GM21381 (cell line): Measurements from ENCODE around the gene OTOA.
"Not testable (repeated sequence)": the region's sequence is repeated elsewhere in the genome, so short reads cannot be mapped to it uniquely, and the experiment has no call there.

Experiments
- ATAC-seq: cut with Tn5 transposase; IDR thresholded peaks from one replicate; pipeline ENCODE4 v1.9.1; 2021; ENCODE audit warnings: mild to moderate bottlenecking, moderate library complexity; ENCODE audit not compliant: unreplicated experiment

OTOA gene

DNA sequence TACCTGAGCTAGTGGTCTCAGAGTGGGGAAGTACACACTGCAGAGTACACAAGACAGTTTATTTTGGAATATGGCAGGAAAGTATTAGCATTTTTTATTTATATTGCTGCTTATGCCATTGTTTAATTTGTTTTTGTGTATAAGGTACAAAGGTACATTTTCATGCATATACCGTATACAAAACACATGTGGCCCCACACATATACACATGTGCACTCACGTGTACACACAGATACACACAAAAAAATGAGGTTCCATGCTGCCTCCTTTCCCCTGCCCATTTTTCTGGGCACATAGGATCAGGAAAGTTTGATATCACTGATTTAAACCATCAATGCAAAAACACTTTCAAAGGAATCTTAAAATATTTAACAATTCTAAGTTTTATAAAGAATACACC is 24.3 kb upstream of the OTOA start:
- no peak for ATAC-seq

DNA sequence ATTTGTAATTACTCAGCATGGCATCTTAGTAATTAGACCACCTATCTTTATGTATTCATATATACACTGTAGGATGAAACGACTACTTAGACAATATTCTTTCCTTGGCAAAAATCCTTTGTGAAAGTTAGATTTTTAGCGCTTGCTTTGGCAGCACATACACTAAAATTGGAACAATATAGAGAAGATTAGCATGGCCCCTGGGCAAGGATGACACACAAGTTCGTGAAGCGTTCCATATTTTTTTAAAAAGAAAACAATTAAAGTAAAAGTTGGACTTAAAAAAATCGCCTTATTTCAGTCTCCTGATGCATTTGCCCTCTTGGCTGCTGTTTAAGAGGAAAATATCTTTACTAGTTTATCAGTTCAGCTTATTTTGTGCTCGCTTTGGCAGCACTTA is 21.9 kb upstream of the OTOA start:
- no peak for ATAC-seq

DNA sequence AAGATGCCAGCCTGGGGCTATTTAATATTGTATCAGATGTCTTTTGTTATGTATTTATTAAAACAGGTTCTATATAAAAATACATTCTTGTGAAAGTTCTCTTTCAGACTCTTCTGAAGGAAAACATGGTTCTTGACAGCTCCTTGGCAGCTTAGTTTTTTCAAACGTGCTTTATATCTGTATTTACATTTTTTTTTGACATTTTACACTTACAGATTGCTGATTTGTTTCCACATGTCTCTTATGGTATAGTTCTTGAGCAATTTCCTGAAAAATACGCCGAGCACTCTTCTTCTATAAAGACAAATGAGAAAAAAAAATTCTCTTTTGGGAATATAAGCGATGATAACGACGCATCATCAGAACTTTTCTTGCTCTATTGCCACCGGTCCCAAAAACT is 20.9 kb upstream of the OTOA start:
- ATAC-seq = no peak

DNA sequence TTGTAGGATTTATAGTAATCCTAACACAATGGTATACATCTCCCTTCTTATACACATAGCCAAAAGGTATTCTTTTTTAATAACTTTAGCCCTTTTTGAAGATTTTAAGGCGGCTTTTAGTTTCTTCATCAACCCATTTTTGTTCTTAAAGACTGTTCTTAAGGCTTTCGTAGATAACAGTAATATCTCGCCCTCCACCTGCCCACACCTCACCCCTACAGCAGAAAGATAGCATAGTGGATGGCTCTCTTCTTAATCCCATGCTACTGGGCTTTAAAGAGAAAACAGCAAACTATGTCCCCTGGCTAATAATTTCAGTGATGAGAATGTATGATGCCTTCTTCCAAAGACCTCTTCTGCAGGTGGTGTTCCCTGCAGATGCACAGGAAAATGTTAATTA is 20.0 kb upstream of the OTOA start:
- ATAC-seq = no peak

DNA sequence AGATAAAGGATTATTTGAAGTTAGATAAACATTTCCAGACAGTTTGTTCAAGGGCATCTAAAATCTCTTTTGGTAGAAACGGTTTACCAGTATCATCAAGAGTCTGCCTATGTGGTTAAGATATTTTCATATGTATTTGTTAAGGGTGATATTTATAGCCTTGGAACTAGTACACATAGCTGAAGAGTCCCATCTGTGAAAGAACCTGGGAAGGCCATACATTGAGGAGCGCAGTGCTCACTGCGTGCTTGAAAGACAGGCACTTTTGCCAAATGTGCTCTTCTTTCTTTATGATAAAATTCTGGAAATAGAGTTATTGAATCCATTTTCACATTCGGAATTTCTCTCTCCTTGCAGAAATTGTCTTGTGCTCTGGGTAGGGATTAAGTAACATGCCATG is 19.1 kb upstream of the OTOA start:
- no peak for ATAC-seq

DNA sequence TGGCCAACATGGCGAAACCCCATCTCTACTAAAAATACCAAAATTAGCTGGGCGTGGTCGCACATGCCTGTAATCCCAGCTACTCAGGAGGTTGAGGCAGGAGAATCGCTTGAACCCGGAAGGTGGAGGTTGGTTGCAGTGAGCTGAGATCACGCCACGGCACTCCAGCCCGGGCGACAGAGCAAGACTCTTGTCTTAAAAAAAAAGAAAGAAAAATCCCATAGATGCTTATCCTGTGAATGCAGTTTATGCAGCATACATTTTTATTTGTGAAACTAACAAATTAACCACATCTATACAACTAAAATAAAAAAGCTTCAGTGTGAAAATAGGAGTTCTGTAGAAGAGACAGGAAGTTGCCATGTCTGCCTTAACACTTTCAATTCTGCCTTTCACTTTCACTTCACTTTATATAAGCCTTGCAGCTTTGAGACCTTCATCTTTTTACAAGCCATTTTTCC is 18.5 kb upstream of the OTOA start:
- peak; percentile 35 for ATAC-seq

DNA sequence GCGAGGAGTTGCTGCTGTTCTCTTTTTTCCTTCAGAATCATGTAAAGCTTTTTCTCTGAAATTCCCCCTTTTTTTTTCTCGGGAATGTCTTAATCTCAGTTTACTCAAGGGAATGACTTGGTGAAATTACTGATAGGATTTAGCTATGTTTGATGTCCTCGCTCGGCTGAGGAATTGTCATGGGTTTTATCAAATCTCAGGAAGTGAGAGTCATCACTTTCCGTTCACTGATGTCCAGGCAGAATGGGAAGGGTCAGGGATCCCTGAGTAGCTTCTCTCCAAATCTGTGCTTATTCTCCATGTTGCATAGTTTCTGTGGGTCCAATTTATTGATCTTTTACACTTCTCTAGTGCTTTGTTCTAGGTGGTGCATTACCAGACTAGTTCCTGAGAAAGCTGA is 17.7 kb upstream of the OTOA start:
- no peak for ATAC-seq

DNA sequence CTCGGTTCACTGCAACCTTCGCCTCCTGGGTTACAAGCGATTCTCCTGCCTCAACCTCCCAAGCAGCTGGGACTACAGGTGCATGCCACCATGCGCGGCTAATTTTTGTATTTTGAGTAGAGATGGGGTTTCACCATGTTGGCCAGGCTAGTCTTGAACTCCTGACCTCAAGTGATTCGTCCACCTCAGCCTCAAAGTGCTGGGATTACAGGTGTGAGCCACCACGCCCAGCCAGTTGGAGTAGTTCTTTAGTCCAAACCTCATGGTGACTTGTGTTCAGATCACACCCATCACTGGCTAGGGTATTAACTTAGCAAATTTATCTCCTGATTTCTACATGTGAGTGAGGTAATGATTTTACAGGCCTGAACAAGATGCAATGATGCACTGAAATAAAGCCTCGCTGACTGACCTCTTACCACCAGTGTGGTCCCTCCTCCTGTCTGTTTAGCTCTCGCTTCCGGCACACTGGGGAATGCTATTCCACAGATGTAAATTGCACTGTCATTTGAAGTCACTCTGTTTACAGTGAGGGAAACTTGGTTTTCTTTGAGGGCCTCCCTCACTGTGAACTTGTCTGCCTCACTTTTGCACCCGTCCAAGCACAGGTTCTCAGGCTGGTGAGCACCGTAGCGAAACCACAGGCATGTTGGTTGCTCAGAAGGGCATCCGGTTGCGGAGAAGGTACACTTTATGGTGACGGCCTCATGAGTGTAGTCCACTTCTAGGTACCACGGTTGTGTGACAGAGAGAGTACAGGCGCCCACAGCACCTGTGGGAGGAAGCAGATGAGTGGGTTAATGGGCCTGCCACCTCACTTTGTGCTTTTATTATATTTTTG is 16.8 kb upstream of the OTOA start:
- peak; percentile 88 for ATAC-seq

DNA sequence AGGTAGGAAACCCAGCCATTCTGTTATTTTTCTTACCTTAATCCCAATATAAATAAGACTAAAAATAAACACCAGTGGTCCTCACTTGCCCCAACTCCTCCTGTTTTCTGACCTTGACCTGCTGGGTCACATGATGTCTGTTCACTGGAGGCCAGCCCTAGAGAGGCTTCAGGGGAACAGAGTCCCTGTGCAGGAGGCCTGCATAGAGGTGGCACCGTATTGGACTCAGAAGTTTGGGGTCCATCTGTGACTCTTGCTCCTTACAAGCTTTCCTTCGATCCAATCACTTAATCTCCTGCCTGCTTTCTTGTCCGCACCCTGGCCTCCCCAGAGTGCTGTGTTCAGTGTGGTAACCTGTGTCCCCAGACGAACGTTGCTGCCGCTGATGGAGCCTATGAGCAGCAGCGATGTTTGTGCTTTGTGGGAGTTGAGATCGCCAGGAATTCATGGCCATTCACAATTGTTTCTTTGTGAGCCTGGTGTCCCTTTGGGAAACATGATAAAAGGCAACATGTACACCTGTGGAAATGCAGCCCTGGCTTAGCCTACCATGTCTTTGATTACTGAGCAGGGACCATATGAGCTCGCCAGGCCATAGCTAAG is 16.1 kb upstream of the OTOA start:
- ATAC-seq = no peak

DNA sequence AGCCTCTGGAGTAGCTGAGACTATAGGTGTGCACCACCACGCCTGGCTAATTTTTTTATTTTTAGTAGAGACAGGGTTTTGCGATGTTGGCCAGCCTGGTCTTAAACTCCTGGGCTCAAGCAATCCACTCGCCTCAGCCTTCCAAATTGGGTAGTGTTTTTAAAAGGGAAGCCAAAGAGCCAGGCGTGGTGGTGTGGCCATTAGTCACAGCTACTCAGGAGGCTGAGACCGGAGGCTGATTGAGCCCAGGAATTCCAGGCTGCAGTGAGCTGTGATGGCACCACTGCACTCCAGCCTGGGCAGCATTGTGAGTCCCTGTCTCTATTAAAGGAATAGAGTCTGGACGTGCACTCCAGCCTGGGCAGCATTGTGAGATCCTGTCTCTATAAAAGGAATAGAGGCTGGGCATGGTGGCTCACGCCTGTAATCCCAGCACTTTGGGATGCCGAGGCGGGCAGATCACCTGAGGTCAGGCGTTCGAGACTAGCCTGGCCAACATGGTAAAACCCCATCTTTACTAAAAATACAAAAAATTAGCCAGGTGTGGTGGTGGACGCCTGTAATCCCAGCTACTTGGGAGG is 13.9 kb upstream of the OTOA start:
- not testable (repeated sequence) for ATAC-seq

DNA sequence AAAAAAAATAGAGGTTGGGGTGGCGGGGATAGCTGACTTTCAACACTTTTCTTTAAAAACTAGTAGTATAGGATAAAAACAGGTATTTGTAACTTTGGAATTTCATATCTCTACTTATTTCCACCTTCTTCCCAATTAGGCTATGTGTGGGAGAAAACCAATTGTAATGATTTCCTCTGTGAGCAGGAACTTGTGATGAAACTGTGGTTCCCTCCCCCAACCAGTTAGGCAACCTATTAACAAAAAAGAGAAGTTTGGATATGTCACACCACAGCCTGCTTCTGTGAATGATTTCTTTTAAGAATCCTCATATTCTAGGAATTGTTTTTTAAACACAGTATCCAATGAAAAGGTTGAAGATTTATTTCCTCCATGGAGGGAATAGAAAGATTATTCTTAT is 13.2 kb upstream of the OTOA start:
- ATAC-seq = no peak

DNA sequence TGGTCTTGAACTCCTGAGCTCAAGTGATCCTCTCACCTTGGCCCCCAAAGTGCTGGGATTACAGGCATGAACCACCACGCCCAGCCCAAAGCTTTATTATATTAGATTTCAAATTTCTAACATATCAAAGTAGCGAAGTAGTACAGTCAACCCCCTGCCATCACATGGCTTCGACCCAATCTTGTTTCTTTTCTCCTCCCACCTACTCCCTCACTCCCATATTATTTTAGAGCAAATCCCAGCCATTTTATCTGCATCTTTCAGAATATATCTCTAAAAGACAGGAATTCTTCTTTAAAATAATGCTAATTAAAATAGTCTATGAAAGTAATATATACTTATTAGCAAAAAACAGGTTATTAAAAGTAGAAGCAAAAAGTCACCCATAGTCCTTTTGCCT is 12.3 kb upstream of the OTOA start:
- no peak for ATAC-seq

DNA sequence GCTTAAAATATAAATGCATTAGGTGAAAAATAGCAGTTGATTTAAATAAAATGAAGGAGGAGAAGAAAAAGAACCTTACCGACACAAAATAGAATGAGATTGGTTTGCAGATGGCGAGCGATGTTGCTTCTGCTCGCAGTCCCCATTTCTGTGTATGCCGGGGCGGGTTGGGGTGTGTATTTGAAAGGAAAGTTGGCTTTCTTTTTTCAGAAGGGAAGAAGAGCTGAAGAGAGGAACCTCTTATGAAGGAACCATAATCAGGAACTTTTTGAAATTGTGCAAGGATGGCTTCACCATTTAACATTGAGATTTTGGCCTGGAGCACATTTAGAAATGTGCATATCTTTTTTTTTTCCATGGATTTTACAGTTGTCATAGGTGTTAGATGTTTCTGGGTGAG is 11.3 kb upstream of the OTOA start, which contains the start of gene IGSF6:
Gene IGSF6 (minus strand): TSS at position 156 of the 400 bp plus-strand sequence. CDS start 10 bp downstream, at position 146.
- ATAC-seq = no peak

DNA sequence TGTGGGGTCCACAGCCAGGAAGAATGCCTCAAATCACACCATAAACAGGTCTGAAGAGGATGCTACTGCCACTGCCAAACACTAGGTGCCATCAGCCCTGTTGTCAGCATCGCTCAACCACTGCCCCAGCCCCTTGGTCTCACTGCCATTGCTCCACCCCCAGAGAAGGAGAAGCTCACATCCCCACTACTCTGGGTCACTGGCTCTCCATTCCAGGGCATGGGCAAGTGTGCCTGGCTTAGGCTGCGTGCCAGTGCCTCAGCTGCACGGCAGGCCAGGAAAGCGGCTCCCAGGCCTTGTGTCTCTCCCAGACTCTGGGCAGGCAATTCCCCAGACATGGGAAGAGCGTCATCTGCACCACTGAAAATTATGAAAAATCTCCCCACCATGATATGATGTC is 10.2 kb upstream of the OTOA start:
- ATAC-seq = no peak

DNA sequence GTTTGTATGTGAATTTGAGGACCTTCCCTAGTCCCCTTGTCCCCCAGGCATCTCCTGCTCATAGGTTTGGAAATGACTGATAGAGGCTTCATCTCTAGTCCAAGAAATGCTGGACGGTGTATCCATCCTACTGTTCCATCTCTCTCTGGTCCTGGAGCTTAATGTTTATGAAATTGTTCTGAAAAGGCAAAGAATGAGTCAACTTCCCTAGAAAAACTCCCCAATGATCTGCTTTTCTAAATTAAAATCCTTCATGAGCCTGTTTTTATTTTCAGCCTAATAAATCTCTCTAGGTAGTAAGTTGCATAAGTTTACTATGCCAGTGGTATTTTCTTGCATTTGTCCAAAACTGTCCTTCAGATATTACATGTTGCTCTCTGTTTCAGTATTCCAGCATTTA is 9.3 kb upstream of the OTOA start:
- no peak for ATAC-seq

DNA sequence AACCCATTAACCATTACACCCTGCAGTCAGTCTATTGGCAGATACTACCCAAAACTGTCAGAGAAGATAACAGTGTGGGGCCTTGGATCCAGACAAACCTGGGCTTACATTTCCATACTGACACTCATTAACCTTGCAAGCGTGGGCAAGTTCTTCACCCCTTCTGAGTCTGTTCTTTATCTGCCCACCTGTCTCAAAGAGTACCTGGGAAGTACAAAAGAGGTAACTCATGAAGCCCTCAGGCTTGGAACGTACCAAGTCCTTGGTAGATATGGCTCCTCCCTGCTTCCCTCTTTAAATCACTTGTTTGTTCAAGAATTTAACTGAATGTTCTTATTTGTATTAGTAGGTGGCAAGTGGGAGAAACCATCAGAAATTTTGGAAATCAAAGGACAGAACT is 8.9 kb upstream of the OTOA start:
- no peak for ATAC-seq

DNA sequence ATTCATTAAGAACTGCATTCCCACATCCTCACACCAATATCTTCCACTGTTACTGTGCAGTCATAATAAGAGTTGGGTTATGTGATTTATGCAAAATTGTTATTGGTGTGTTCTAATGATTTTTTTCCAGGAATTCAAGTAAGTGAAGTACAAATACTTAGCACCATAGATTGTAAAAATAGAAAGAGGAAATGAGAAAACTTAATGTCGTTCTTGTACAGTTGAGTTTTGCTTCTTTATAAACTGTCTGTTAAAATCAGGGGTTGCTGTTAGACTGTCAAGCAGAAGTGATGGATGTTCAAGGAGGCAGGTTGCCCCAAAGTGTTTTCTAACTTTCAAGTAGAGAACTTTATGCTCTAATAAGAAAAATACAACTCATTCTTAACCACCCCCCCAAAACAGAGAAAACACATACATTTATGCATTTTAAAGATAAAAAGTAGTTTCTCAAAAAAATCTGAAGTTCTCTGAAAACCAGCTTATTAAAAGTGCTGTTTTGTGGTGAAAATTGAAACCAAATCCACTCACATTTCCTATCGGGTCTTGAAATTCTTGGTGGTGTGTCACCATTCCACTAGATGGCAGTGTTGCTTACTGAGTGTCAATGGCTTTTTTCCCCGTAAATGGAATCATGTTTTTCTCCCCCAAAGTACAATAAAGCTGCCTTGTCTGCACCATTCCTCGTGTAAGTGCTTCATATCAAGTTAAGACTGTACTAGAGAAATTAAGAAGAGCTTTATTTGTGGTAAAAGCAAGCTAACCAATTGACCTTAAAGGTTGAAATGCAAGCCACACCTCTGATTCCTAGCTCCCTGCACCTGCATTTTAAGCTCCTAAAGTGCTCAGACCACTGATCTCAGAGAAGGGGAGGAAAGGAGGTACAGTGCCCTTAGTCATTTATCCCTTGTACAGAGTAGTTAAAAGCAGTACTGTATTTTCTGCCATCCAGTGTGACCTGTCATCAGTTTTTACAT is 6.7 kb upstream of the OTOA start:
- ATAC-seq = no peak

DNA sequence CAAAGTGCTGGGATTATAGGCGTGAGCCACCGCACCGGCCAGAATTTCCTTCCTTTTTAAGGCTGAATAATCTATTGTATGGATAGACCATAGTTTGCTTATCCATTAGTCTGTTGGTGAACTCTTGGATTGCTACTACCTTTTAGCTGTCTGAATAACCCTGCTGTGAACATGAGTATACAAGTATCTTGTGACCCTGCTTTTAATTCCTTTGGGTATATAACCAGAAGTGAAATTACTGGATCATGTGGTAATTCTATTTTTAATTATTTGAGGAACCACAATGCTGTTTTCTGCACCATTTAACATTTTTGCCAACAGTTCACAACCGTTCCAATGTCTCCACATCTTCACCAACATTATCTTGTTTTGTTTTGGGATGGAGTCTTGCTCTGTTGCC is 4.6 kb upstream of the OTOA start:
- no peak for ATAC-seq

DNA sequence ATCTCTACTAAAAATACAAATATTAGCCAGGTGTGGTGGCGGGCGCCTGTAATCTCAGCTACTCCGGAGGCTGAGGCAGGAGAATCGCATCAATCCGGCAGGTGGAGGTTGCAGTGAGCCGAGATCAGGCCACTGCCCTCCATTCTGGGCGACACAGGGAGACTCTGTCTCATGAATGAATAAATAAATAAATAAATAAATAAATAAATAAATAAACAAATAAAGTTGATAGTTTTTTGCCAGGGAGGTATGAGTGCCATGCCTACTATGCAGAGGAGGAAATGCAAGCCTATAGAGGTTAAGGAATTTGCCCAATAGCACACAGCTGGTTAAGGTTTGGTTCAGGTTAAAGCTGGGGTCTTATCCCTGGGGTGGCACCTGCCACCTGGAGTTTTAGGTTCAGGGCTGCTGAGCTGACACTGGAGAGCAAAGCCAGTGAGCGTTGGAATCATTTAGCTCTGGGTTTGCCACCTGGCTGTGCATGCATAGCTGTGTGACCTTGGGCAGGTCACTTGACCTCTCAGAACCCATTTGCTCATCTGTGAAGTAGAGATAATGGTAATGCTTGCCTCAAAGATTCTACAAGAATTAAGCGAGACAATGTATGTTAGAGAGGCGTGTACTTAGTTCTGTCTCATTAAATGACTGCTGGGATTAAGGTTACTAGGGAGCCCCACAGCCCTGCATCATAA is 1.2 kb downstream of the OTOA start:
- no peak for ATAC-seq

DNA sequence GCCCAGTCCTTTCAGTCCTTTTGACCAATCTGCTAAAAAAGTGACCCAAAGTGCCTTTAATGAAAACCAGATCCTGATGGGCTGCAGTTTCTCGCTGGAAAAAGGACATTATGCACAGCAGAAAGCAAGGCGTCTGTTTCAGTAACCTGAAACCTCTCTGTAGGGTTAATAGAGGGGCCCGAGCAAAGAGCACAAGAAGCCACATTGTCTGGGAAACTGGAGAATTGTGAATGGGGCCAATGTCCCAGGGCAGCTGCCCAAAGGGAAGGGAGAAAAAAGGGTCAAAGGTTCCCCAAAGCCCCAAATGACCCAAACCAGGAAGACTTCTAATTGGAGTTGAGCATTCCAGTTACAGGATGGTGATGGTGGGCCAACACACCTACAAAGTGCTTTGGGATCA is 3.0 kb downstream of the OTOA start:
- ATAC-seq = no peak
